Astrocyte of the spinal cord (primary cell): Measurements from ENCODE around the gene ZSCAN2.

Experiments
- DNase-seq: peaks from one replicate; pipeline ENCODE4 v3.0.0; 2011; ENCODE audit warnings: low read depth, low spot score
- H3K4me3 ChIP-seq: 2 replicates; pipeline ENCODE4 v1.5.1; 2011; ENCODE audit warnings: low read depth, mild to moderate bottlenecking, low read length, moderate library complexity
- in situ Hi-C: cut with HindIII; loops from 2 replicates; pipeline ENCODE4 v1.10.0; 2017; ENCODE audit warnings: low sequenced_read_pairs
- TF ChIP-seq, protein P1 (sequence below): IDR thresholded peaks from 2 replicates; pipeline ENCODE4 v1.5.1; 2012; ENCODE audit warnings: low read depth, mild to moderate bottlenecking, low read length, inconsistent platforms

ZSCAN2 gene

DNA sequence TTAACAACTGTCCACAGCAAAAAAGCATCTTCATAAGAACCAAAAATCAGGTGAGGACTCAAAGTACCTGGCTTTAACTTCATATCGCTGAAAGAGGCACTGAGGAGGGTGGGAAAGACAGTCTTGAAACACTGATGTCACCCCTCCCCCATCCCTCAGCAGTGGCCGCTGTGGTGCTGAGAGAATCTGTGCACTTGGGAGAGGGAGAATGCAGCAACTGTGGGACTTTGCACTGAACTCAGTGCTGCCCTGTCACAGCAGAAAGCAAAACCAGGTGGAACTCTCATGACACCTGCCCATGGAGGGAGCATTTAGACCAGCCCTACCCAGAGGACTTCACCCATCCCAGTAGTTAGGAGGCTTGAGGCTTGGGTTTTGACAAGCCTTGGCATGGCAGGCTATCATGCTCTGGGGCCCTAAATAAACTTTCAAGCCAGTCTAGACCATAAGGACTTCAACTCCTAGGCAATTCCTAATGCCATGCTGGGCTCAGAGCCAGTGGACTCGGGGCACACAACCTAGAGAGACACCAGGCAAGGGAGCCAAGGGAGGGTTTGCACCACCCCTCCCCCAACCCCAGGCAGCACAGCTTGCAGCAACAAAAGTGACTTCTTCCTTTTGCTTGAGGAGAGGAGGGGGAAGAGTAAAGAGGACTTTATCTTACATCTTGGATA is 6.1 kb upstream of the ZSCAN2 start:
- DNase-seq: no peak
- H3K4me3 ChIP-seq: no peak overlapping the region
- TF ChIP-seq, protein P1, sequence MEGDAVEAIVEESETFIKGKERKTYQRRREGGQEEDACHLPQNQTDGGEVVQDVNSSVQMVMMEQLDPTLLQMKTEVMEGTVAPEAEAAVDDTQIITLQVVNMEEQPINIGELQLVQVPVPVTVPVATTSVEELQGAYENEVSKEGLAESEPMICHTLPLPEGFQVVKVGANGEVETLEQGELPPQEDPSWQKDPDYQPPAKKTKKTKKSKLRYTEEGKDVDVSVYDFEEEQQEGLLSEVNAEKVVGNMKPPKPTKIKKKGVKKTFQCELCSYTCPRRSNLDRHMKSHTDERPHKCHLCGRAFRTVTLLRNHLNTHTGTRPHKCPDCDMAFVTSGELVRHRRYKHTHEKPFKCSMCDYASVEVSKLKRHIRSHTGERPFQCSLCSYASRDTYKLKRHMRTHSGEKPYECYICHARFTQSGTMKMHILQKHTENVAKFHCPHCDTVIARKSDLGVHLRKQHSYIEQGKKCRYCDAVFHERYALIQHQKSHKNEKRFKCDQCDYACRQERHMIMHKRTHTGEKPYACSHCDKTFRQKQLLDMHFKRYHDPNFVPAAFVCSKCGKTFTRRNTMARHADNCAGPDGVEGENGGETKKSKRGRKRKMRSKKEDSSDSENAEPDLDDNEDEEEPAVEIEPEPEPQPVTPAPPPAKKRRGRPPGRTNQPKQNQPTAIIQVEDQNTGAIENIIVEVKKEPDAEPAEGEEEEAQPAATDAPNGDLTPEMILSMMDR: no peak
- in situ Hi-C loops: no loop called here

DNA sequence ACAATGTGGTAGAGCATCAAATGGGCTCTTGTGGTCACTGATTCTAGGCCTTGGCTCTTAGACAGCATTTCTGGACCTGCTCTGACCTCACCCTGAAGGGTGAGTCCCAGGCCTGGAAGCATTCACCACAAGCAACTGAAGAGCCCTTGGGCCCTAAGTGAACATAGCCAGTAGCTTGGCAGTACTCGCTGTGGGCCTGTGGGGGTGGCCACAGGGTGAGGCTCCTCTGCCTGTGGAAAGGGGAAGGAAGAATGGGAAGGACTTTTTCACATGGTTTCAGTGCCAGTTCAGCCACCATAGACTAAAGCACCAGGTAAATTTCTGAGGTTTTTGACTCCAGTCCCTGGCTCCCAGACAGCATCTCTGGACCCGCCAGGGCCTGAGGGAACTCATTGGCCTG is 5.1 kb upstream of the ZSCAN2 start:
- in situ Hi-C loops: no loop called here
- no peak for DNase-seq
- TF ChIP-seq, protein P1: no peak
- no peak overlapping the region for H3K4me3 ChIP-seq

DNA sequence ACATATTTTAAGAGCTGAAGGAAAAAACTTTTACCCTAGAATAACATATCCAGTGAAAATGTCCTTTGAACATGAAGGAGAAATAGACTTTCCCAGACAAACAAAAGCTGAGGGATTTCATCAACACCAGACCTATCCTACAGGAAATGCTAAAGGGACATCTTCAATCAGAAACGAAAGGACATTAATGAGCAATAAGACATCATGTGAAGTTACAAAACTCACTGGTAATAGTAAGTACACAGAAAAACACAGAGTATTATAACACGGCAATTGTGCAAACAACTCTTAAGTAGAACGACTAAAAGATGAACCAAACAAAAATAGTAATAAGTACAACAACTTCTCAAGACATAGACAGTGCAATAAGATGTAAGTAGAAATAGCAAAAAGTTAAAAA is 3.5 kb upstream of the ZSCAN2 start:
- H3K4me3 ChIP-seq: no peak overlapping the region
- in situ Hi-C loops: no loop called here
- no peak for DNase-seq
- TF ChIP-seq, protein P1: no peak

DNA sequence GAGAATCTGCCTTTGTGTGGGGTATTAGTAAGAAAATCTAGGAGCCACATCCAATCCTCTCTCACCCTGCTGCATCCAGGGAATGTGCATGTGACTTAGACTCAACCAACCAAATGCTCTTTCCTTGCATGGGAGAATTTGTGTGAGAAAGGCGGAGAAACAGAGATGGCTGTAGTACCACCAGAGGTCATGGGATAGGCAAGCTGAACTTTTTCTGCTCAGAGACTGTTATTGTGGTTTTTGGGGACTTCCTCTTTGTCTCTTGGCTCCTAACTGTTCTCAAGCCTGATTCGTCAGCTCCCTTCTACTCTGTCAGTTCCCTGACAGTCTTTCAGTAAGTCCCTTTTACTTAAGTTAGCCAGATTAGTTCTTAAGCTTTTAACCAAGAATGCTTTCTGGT is 2.6 kb upstream of the ZSCAN2 start:
- DNase-seq: no peak
- H3K4me3 ChIP-seq: no peak overlapping the region
- TF ChIP-seq, protein P1: no peak
- in situ Hi-C loops: no loop called here

DNA sequence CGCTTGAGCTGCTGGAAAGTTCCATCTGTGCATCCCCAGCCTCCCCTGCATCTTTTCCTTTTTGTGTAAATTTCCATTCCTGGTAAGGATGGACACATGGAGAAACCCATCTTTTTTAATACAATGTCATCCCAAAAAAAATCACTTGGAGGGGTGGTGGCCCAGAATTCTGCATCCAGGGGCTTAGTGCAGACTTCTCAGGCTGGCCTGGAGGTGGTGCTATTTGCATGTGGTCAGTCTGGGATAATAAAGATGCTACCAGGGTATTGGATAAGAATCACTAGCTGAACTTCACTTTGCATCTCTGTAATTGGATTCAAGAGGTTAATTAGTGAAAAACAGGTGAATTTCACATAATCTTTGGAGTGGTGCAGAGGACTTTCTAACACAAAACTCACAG is 1.8 kb upstream of the ZSCAN2 start:
- in situ Hi-C loops: no loop called here
- H3K4me3 ChIP-seq: no peak overlapping the region
- DNase-seq: peak; percentile 56
- TF ChIP-seq, protein P1: peak; percentile 83

DNA sequence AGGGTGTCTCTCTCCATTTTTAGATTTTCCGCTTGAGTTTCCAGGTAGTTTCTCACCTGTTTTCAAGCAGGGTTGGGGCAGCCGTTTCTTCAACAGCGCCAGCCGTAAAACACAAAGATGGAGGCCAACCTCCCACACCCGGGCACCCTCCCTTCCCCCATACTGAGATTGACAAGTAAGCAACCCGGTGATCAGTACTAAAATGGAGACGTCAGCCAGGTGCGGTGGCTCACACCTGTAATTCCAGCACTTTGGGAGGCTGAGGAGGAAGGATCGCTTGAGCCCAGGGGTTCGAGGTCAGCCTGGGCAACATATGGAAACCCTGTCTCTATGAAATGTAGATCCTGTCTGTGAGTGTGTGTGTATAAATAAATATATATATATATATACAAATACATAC is 903 bp upstream of the ZSCAN2 start:
- no peak for DNase-seq
- in situ Hi-C loops: no loop called here
- peak overlapping the region; percentile 63 for H3K4me3 ChIP-seq
- TF ChIP-seq, protein P1: no peak
